Stomach (tissue), 4 donors: ENCODE measurements around the gene AMBP.

Experiments
- CTCF ChIP-seq, 7 experiments: fragments of 450-650 bp in 4 of 7; fragments of 200-600 bp in 3 of 7; sonication (generic) in 3 of 7; IDR thresholded peaks; one replicate each; pipeline ENCODE4 v1.5.1; 2016 to 2019; ENCODE audit warnings: antibody characterized with exemption in 7 of 7, control low read depth in 2 of 7, mild to moderate bottlenecking in 1 of 7
- POLR2AphosphoS5 ChIP-seq, 3 donors: sonication (generic); formaldehyde crosslinking; IDR thresholded peaks; one replicate each; pipeline ENCODE4 v1.6.1; 2016; ENCODE audit warnings: antibody characterized with exemption in 3 of 3

GRCh38 chr9:114090798-114091197 is 12.7 kb upstream of the AMBP start:
- TF ChIP-seq CTCF (IDR thresholded peaks at IDR 0.05) (no peak), POLR2AphosphoS5 (IDR thresholded peaks at IDR 0.05) (no peak)
